Activated naive CD4-positive, alpha-beta T cell treated with anti-CD3 and anti-CD28 coated beads for 36 hours (primary cell): ENCODE measurements around the gene CC2D2B. TPM values are rescaled to one million over a fixed set of nuclear protein-coding genes. Genes with fewer than 3 reads are reported as not detected.

Experiments
- CTCF ChIA-PET: fragments of 350-600 bp; sonication (Branson Sonifier 250); formaldehyde crosslinking; loops from one replicate; lab custom pipeline; 2021; ENCODE audit warnings: antibody characterized with exemption; lab: Charles Lee
- DNase-seq: peaks from one replicate; pipeline ENCODE4 v3.0.0-alpha.2; 2020
- H3K27ac Mint-ChIP-seq: one replicate; pipeline ENCODE4 v1.8.0; 2021; ENCODE audit warnings: mild to moderate bottlenecking, mixed read lengths
- H3K27me3 Mint-ChIP-seq: one replicate; pipeline ENCODE4 v1.8.0; 2021; ENCODE audit warnings: low read depth, mixed read lengths
- H3K36me3 Mint-ChIP-seq: one replicate; pipeline ENCODE4 v1.8.0; 2021; ENCODE audit warnings: low read depth, mixed read lengths
- H3K4me1 Mint-ChIP-seq: one replicate; pipeline ENCODE4 v1.8.0; 2021; ENCODE audit warnings: low read depth, mixed read lengths
- H3K4me3 Mint-ChIP-seq: one replicate; pipeline ENCODE4 v1.8.0; 2021; ENCODE audit warnings: mild to moderate bottlenecking, moderate library complexity, mixed read lengths
- H3K9me3 Mint-ChIP-seq: one replicate; pipeline ENCODE4 v1.8.0; 2021; ENCODE audit warnings: mixed read lengths
- intact Hi-C: fragments of 100-400 bp; cut with micrococcal nuclease; formaldehyde crosslinking; loops from one replicate; pipeline ENCODE4 v1.15.1; 2023
- microRNA-seq: library from miRNA; unstranded; fragments of <30 nt; microRNA quantifications from one replicate; pipeline ENCODE4 v1.2.0, GENCODE V29; 2022; ENCODE audit warnings: borderline microRNAs expressed, borderline replicate concordance
- total RNA-seq, 2 experiments: library from RNA; stranded (reverse); gene quantifications; one replicate each; pipeline ENCODE4 v1.2.3, GENCODE V29; 2021

The CC2D2B gene
- total RNA-seq, 2 experiments from 2014 or later = not detected

DNA sequence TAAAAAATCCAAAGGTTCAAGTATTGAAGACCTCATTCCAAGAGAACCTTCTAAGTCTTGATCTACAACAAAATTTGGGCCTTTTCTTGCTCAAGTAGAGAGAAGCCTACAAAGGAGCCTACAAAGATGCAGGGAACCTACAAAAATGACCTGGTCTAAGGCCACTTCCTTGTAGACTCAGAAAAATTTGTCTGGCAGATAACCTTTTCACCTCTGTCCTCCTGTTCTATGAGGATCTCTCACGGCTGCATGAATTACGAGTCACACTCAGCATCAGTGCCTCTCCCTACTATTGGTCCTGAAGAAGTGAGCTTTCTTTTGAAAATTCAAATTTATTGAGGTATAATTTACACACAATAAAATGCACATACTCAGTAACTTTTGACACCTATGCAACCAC lies 164.9 kb downstream of the CC2D2B start:
- H3K27me3 Mint-ChIP-seq = no peaks in the 10 kb centered on the region
- CTCF ChIA-PET = no interaction called here
- H3K4me3 Mint-ChIP-seq = no peak overlapping the region
- no peaks in the 10 kb centered on the region for H3K36me3 Mint-ChIP-seq
- no peak for DNase-seq
- H3K4me1 Mint-ChIP-seq = peaks cover 15% of the 10 kb centered on the region
- H3K9me3 Mint-ChIP-seq = no peaks in the 10 kb centered on the region
- no peak overlapping the region for H3K27ac Mint-ChIP-seq
- intact Hi-C loops = no loop called here

DNA sequence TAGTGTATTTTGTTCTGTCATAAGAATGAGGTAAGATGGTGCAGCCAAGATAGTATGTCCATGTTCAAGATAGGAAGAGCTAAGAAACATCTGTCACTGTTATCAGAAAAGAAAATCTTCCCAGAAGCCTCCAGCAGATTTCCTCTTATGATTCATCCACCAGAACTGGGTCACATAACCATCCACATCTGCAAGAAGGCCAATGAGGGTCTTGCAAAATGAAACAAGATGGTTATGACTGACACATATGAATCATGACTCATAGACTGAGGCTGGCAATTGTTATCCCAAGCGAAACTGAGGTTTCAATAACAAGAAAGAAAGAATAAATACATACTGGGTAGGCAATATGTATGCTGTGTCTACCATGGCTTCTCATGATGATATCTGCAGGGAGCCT lies 165.9 kb downstream of the CC2D2B start:
- intact Hi-C loops = no loop called here
- Mint-ChIP-seq H3K27me3 (no peaks in the 10 kb centered on the region), H3K4me3 (no peak overlapping the region), H3K36me3 (peaks cover 3% of the 10 kb centered on the region), H3K9me3 (no peaks in the 10 kb centered on the region), H3K27ac (no peak overlapping the region), H3K4me1 (peaks cover 15% of the 10 kb centered on the region)
- CTCF ChIA-PET = no interaction called here
- peak; percentile 9 for DNase-seq

DNA sequence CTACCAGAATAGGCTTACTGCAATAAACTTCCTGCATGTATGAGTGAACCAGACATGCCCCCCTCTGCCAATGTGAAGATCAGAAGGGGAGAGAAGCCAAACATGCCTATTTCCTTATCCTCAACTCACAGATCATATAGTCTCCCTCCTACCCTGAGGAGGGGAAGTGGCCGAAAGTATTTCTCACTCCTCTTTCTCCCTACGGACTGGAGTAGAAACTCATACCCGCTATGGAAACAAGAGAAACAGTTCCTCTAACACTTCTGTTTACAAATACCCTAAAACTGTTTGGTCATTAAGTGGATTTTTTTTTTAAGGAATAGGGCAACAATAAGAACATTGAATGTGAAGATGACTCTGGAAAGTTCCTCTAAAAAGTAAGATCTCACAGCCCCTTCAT lies 167.0 kb downstream of the CC2D2B start:
- Mint-ChIP-seq H3K36me3 (peaks cover 3% of the 10 kb centered on the region), H3K9me3 (no peaks in the 10 kb centered on the region), H3K4me3 (no peak overlapping the region), H3K27me3 (no peaks in the 10 kb centered on the region), H3K27ac (no peak overlapping the region), H3K4me1 (peaks cover 15% of the 10 kb centered on the region)
- CTCF ChIA-PET = no interaction called here
- no peak for DNase-seq
- intact Hi-C loops = no loop called here

DNA sequence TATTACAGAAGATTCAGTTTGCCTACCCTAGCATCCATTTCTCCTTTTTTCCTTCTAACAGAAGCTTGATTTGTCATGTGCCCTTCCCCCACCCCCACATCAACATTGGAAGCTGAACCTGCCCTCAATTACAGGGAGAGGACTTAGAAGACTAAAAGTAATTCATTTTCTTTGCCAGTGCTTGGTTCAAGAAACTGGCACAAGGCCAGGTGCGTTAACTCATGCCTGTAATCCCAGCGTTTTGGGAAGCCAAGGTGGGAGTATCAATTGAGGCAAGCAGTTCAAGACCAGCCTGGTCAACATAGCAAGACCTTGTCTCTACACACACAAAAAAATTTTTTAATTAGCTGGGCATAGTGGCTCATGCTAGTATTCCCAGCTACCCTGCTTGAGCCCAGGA lies 168.2 kb downstream of the CC2D2B start:
- H3K36me3 Mint-ChIP-seq = peaks cover 6% of the 10 kb centered on the region
- no peak overlapping the region for H3K4me3 Mint-ChIP-seq
- no peaks in the 10 kb centered on the region for H3K9me3 Mint-ChIP-seq
- H3K27me3 Mint-ChIP-seq = no peaks in the 10 kb centered on the region
- DNase-seq = no peak
- H3K4me1 Mint-ChIP-seq = peaks cover 15% of the 10 kb centered on the region
- intact Hi-C loops = no loop called here
- no peak overlapping the region for H3K27ac Mint-ChIP-seq
- CTCF ChIA-PET = interaction anchor here (0.6 kb wide), 1 partner anchor 74 kb away, joined by 3 read pairs; no protein-coding TSS in a partner anchor

DNA sequence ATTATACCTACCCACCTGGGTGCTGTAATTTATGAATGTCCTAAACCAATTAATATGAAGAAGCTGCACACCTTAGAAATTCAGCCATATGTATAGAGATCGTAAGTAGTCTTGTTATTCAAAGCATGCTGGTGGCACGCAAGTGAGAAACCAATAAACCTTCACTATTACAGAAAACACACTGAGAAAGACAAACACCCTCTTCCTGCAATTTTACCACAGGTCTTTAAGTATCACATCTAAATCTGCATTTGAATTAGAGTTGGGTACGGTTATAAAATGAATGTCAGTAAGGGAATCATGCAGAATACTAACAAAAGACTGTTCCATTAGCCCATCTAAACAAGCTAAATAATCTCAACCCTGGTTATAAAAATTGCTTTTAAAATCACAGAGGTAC lies 169.4 kb downstream of the CC2D2B start:
- CTCF ChIA-PET = interaction anchor here (1.1 kb wide), 1 partner anchor 19 kb away, joined by 3 read pairs; no protein-coding TSS in a partner anchor

DNA sequence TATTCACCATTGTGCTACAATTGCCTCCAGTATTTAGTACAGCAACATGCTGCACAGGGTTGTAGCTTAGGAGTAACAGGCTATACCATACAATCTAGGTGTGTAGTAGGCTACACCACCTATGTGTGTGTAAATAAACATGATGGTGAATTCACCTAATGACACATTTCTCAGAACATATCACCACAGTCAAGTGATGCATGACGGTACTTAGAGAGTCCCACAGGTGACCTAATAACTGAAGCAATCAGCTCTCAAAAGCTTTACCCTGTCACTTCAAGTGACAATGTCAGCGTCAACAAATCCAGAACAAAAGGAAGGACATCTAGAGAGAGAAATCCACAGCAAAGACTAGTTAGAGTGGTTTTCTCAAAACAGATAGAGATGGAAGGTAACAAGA lies 174.4 kb downstream of the CC2D2B start:
- H3K36me3 Mint-ChIP-seq = peaks cover 19% of the 10 kb centered on the region
- no peaks in the 10 kb centered on the region for H3K4me1 Mint-ChIP-seq
- DNase-seq = no peak
- H3K4me3 Mint-ChIP-seq = no peak overlapping the region
- intact Hi-C loops = no loop called here
- no peaks in the 10 kb centered on the region for H3K27me3 Mint-ChIP-seq
- no peak overlapping the region for H3K27ac Mint-ChIP-seq
- CTCF ChIA-PET = no interaction called here
- H3K9me3 Mint-ChIP-seq = no peaks in the 10 kb centered on the region

More for the DNA sequence above, 169.4 kb downstream of the CC2D2B start:
- no peaks in the 10 kb centered on the region for H3K9me3 Mint-ChIP-seq
- peaks cover 15% of the 10 kb centered on the region for H3K4me1 Mint-ChIP-seq
- intact Hi-C loops = no loop called here
- no peaks in the 10 kb centered on the region for H3K27me3 Mint-ChIP-seq
- no peak overlapping the region for H3K27ac Mint-ChIP-seq
- peaks cover 8% of the 10 kb centered on the region for H3K36me3 Mint-ChIP-seq
- H3K4me3 Mint-ChIP-seq = no peak overlapping the region
- no peak for DNase-seq

Small RNA genes lying within 50 kb of the gene (microRNA-seq; reads per million reads assigned to microRNA genes)
- 39.0 reads per million, percentile 47 among the genes with 10 or more reads in this experiment for gene MIR3157

Other genes starting within 250 kb of the CC2D2B start
- gene TCTN3, start 214.0 kb upstream of the CC2D2B start, total RNA-seq = 10 to 100 TPM; 17.6 to 19.2 TPM
- under 1 TPM; 0.26 to 0.35 TPM for gene ENTPD1, start 151.8 kb upstream of the CC2D2B start, total RNA-seq
- 1 to 10 TPM; 3.2 to 3.6 TPM for gene CCNJ, start 135.6 kb downstream of the CC2D2B start, total RNA-seq
- gene ZNF518A, start 222.3 kb downstream of the CC2D2B start, total RNA-seq = 10 to 100 TPM; 10.7 to 12.1 TPM